GM18873 (cell line): ENCODE results near the gene RRAD.
A peak's percentile ranks its signal among the peaks of the same experiment; 100 is the strongest.
"Not testable (repeated sequence)": the region's sequence is repeated elsewhere in the genome, so short reads cannot be mapped to it uniquely, and the experiment has no call there.

Source experiments
- ATAC-seq: cut with Tn5 transposase; IDR thresholded peaks from one replicate; pipeline ENCODE4 v1.9.1; 2021; ENCODE audit warnings: mild to moderate bottlenecking, moderate library complexity, moderate number of reproducible peaks; ENCODE audit not compliant: unreplicated experiment, low FRiP score

RRAD gene

GRCh38 chr16:66952430-66953110 is 27.2 kb upstream of the RRAD start:
- no peak for ATAC-seq

GRCh38 chr16:66950971-66951790 is 25.8 kb upstream of the RRAD start:
- ATAC-seq: no peak

DNA sequence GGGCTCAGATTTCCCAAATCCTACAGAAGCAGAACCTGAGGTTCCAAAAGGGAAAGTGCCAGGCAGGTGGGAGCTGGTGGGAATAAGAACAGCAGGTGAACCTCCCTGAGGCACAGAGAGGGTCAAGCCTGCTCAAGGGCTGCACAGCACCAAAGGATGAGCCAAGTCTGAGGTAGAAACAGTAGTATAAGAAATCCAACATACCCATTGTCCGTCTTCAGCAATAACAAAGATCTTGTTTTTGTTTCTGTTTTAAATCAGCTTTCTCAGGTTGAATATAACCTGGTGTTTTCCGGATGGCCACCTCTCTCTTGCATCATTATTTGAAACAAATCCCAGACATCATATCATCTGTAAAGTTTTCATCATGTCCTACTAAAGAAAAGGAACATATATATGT is 25.1 kb upstream of the RRAD start:
- ATAC-seq: no peak

DNA sequence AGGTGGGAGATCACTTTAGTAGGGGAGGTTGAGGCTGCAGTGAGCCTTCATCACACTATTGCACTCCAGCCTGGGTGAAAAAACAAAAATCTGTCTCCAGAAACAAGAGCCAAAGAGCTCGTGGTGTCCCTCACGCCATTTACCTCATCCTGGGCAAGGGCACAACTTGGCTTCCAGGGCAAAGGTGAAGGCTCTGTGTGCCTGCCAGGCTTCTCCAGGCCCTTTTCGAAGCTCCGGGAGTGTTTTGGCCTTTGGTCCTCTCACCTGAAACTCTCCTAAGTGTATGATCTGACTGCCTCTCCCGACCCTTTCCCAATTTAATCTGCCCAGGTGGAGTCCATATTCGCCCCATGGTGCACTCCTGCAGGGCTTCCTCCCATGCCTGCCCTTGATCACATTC is 24.1 kb upstream of the RRAD start:
- ATAC-seq: no peak

GRCh38 chr16:66948837-66949225 is 23.5 kb upstream of the RRAD start:
- ATAC-seq: no peak

GRCh38 chr16:66948134-66948836 is 22.9 kb upstream of the RRAD start:
- ATAC-seq: no peak

- peak; percentile 50 for ATAC-seq
These were observed 22.1 kb upstream of the RRAD start for GRCh38 chr16:66947302-66948065.

DNA sequence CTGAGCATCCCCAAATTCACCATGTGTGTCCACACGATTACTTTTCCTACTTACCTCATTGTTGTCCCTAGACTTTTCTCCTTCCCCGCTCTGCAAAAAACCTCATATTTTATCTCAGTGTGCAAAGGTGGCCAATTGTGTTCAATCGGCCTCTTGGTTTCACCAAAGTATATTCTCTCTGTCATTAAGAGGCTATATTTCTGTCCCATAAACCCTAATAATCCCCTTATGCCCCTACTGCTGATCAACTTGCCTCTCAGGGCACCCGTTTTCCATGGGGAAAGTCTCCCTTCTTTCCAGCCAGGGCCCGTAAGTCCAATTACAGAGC is 21.6 kb upstream of the RRAD start:
- no peak for ATAC-seq

DNA sequence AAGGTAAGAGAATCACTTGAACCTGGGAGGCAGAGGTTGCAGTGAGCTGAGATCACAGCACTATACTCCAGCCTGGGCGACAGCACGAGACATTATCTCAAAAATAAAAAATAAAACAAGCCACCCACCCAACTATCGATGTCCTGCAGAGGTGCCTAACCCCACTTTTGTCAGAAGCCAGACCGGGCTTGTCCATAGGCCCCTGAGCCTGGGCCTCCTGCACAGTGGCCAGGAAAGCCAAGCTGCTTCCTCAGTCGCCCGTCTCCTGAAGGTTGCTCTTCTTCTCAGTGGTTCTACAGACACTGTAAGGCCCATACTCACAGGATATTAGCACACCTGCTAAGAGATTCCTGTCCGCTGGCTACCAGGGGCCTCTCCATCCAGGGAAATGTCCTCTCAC is 21.2 kb upstream of the RRAD start:
- no peak for ATAC-seq

GRCh38 chr16:66945939-66946338 is 20.6 kb upstream of the RRAD start:
- no peak for ATAC-seq

DNA sequence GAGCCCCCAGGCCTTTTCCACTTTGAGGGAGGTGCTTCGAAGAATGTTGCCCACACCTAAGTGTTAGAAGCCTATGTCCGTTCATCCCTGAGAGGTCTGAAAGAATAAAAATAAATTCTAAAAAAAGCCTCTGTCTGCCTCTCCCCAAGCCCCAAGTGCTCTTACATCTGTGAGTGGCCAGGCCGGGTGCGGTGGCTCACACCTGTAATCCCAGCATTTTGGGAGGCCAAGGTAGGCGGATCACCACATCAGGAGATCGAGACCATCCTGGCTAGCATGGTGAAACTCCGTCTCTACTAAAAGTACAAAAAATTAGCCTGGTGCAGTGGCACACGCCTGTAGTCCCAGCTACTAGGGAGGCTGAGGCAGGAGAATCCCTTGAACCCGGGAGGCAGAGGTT is 19.6 kb upstream of the RRAD start:
- ATAC-seq: not testable (repeated sequence)

DNA sequence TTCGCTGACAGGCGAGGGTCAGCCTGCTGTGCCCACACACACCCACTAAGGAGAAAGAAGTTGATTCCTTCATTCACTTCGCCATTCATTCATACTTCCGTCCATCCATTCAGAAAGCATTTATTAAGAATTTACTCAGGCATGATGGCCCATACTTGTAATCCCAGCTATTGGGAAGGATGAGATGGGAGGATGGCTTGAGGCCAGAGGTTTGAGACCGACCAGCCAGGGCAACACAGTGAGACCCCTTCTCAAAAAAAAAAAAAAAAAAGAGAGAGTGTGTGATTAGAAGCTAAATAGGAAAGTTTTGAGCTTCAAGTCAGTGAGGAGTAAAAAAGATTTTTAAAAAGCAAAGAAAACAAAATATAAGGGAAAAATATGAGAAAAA is 18.7 kb upstream of the RRAD start:
- no peak for ATAC-seq

DNA sequence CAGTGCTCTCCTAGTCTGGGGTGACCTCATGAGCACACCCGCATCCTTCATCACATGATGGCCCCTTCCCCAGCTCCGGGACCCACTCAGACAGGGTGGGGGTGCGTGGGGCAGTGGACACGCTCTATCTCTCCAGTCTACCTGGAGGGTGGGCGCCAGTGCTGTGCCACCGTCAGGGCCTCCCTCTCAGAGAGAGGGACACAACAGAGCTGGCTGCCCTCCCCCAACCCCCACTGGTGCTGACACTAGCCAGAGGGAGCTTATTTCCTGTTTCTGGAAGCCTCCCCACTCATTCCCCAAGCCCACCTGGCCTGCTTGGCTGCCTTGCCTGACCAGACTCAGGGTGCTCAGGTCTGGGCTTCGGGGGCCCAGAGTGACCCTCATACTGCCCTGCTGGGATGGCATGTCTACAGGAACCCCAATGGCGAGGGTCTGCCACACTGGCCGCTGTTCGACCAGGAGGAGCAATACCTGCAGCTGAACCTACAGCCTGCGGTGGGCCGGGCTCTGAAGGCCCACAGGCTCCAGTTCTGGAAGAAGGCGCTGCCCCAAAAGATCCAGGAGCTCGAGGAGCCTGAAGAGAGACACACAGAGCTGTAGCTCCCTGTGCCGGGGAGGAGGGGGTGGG is 18.2 kb upstream of the RRAD start:
- ATAC-seq: no peak

- no peak for ATAC-seq
These were observed 17.6 kb upstream of the RRAD start for GRCh38 chr16:66942981-66943380.

GRCh38 chr16:66940236-66940635 is 14.9 kb upstream of the RRAD start:
- no peak for ATAC-seq

- ATAC-seq: no peak
These were observed 14.0 kb upstream of the RRAD start for GRCh38 chr16:66939366-66939765.

DNA sequence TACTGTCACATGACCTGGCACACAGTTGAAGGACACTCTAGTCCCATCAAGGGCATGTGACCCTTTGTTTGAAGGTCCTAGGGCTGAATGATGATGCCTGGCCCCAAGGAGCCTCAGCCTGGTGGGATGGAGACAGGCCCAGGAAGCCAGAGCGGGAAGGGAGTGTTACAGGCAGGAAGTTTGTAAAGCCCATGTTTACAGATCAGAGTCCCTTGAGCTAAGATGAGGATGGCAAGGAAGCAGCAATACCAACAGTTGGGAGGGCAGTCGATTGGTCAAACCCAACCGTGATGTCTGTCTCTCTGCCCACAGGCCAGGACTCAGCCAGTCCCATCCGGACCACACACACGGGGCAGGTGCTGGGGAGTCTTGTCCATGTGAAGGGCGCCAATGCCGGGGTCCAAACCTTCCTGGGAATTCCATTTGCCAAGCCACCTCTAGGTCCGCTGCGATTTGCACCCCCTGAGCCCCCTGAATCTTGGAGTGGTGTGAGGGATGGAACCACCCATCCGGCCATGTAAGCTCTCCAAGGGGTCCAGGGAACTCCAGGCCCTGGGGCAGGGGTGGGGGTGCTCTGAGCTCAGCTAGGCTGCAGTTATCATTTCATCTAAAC is 12.5 kb upstream of the RRAD start:
- no peak for ATAC-seq

DNA sequence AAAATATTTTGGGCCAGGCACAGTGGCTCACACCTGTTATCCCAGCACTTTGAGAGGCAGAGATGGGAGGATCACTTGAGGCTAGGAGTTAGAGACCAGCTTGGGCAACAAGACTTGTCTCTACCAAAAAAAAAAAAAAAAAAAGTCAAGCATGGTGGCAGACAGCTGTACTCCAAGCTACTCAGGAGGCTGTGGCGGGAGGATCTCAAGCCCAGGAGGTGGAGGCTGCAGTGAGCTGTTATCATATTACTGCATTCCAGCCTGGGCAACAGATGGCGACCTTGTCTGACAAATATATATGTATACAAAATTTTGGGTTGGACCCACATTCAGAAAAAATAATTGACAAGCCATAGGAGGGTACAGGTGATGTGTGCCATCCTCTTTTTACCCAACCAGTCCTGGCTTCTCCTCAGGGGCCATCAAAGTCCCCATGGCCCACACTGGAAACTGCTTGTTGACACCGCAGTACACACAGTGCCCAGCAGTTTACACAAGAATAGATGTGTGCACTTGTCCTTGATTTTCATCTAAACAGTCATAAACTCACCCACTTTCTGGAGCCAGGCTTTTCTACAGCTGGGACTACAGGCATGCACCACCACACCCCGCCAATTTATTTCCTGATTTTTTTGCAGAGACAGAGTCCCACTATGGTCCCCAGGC is 11.7 kb upstream of the RRAD start:
- no peak for ATAC-seq

- no peak for ATAC-seq
These were observed 11.1 kb upstream of the RRAD start for GRCh38 chr16:66936462-66936861.
